Measurements from ENCODE around the gene GPBP1L1. TPM values are rescaled to one million over a fixed set of nuclear protein-coding genes. Genes with fewer than 3 reads are reported as not detected.

GPBP1L1 gene
- total and polyA plus RNA-seq, 9 of the 15 experiments (the other 6 are each of a cell fraction or from before 2014, with no cell fraction given): 86.0 to 216 (median 138) TPM

DNA sequence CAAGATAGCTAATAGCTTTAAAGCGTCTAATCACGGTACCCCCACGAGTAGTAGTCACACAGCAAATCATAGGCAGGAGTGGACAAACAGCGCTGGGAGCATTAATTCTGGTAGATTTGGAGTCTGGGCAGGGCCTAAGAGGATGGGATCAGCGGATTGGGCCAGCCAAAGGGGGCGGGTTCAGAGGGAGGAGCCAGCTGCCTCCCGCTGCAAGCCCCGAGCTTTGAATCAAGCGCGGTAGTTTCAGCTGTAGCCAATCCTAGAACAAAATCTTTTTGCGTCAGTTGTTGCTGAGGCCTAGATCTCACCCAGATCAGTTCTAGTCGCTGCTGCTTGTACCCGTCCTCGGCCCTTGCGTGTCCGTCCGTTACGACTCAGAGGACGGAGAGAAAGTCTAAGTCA lies 103.1 kb downstream of the GPBP1L1 start:
- ChIA-PET POLR2A (interaction anchor here (0.6 to 10.2 kb wide), 25 partner anchors 9 to 858 kb away, joined by 3 to 142 read pairs (median 6); partner anchors contain the start of genes AKR1A1, CCDC163, MMACHC and MUTYH), CTCF (ENCODE audit: low intra/inter-chr PET ratio) (no interaction called here)
- no peaks in the 10 kb centered on the region for H3K27me3 ChIP-seq (ENCODE audit: control insufficient read depth in 2 of 2, insufficient read depth in 2 of 2, low read length in 2 of 2)
- H3K36me3 ChIP-seq (ENCODE audit: control insufficient read depth, insufficient read depth, low read length): peaks cover 33% of the 10 kb centered on the region
- H3K4me1 ChIP-seq (replicated peaks in 1 of 2; ENCODE audit: control insufficient read depth in 2 of 2, insufficient read depth in 2 of 2, low read length in 2 of 2): peaks cover 6 to 21% of the 10 kb centered on the region in 2 experiments; a peak in 4 of 5 replicates
- intact Hi-C loops (cut with micrococcal nuclease): loop anchor here (5.0 kb wide), 2 partner anchors 104 to 169 kb away; partner anchors contain the start of genes GPBP1L1, IPP and TMEM69
- FAIRE-seq (peak; percentile 99), ATAC-seq (peak; percentile 91), DNase-seq (ENCODE audit: extremely low read depth in 1 of 4, low spot score in 3 of 4) (peak; percentile 98 to 100 (median 98))
- peak overlapping the region; percentile 99 to 100 for H3K9ac ChIP-seq (ENCODE audit: insufficient read depth in 1 of 2, low read depth in 2 of 2, low read length in 2 of 2)
- BruUV-seq (replicated peaks): TSS peak; percentile 78
- in situ Hi-C loops (cut with MboI): no loop called here
- peaks cover 28% of the 10 kb centered on the region for H4K20me1 ChIP-seq (replicated peaks; ENCODE audit: control insufficient read depth, insufficient read depth, low read length)
- H3K9me1 ChIP-seq (ENCODE audit: control insufficient read depth, insufficient read depth, low read length): peaks cover 3% of the 10 kb centered on the region
- H2AFZ ChIP-seq (ENCODE audit: low read depth, low read length): peak overlapping the region; percentile 100
- peaks cover 48% of the 10 kb centered on the region for H3K79me2 ChIP-seq (ENCODE audit: control insufficient read depth, insufficient read depth, low read length)
- H3K27ac ChIP-seq (ENCODE audit: extremely low read depth, low read depth, low read length): peak overlapping the region; percentile 97
- no peaks in the 10 kb centered on the region for H3K9me3 ChIP-seq (replicated peaks; ENCODE audit: control insufficient read depth, insufficient read depth, low read depth, low read length)
- H3K4me3 ChIP-seq: peak overlapping the region; percentile 88
- under 1% methylated on average over 19 of the region's 19 CpGs for WGBS (ENCODE audit: insufficient coverage, low coverage, missing lambda C conversion rate)
- H3K4me2 ChIP-seq (ENCODE audit: insufficient read depth, low read length): peak overlapping the region; percentile 99
- TF ChIP-seq SP1 (CRISPR knock-in tag; IDR thresholded peaks at IDR 0.05) (peak; percentile 17), CREB1 (IDR thresholded peaks at IDR 0.05) (peak; percentile 92), CREB1 (CRISPR knock-in tag; IDR thresholded peaks at IDR 0.05) (peak; percentile 96), CHD2 (IDR thresholded peaks at IDR 0.05; ENCODE audit: low read depth, low read length) (peak; percentile 54; the same call in 1 of the 2 replicates), TARDBP (IDR thresholded peaks at IDR 0.05) (no peak), MAFG (tag; conservative IDR thresholded peaks at IDR 0.05) (no peak), ATF1 (CRISPR knock-in tag; IDR thresholded peaks at IDR 0.05) (no peak), ATF1 (tag; IDR thresholded peaks at IDR 0.05) (peak; percentile 97), GTF2F1 (IDR thresholded peaks at IDR 0.05; ENCODE audit: low read depth, low read length) (peak; percentile 87; the same call in 1 of the 2 replicates), SRF (CRISPR knock-in tag; IDR thresholded peaks at IDR 0.05) (peak in 1 of 2 experiments; percentile 89; a peak in 2 of 4 replicates), ATF6 (CRISPR knock-in tag; IDR thresholded peaks at IDR 0.05) (no peak), HDAC2 (IDR thresholded peaks at IDR 0.05) (no peak), RFX5 (IDR thresholded peaks at IDR 0.05; ENCODE audit: low read depth, low read length) (peak; percentile 98), TFAP4 (CRISPR knock-in tag; IDR thresholded peaks at IDR 0.05; ENCODE audit: borderline replicate concordance) (peak; percentile 96), ZBTB17 (CRISPR knock-in tag; IDR thresholded peaks at IDR 0.05) (no peak)
- TF ChIP-seq, protein P1, sequence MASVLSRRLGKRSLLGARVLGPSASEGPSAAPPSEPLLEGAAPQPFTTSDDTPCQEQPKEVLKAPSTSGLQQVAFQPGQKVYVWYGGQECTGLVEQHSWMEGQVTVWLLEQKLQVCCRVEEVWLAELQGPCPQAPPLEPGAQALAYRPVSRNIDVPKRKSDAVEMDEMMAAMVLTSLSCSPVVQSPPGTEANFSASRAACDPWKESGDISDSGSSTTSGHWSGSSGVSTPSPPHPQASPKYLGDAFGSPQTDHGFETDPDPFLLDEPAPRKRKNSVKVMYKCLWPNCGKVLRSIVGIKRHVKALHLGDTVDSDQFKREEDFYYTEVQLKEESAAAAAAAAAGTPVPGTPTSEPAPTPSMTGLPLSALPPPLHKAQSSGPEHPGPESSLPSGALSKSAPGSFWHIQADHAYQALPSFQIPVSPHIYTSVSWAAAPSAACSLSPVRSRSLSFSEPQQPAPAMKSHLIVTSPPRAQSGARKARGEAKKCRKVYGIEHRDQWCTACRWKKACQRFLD (CRISPR knock-in tag; IDR thresholded peaks at IDR 0.05): no peak
- TF ChIP-seq, protein P2, sequence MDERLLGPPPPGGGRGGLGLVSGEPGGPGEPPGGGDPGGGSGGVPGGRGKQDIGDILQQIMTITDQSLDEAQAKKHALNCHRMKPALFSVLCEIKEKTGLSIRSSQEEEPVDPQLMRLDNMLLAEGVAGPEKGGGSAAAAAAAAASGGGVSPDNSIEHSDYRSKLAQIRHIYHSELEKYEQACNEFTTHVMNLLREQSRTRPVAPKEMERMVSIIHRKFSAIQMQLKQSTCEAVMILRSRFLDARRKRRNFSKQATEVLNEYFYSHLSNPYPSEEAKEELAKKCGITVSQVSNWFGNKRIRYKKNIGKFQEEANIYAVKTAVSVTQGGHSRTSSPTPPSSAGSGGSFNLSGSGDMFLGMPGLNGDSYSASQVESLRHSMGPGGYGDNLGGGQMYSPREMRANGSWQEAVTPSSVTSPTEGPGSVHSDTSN (CRISPR knock-in tag; IDR thresholded peaks at IDR 0.05; ENCODE audit: low read depth): no peak
- TF ChIP-seq, protein P2 (tag; conservative IDR thresholded peaks at IDR 0.05; ENCODE audit: low read depth): no peak

All from K562 (cell line).